K562 (cell line): Measurements from ENCODE around the gene ACTL6A. TPM values are rescaled to one million over a fixed set of nuclear protein-coding genes. Genes with fewer than 3 reads are reported as not detected.

ENCODE experiments used
- ATAC-seq: fragments of 200-7000 bp; cut with Tn5 transposase; 3 replicates; pipeline ENCODE4 v1.9.1; 2020; ENCODE audit warnings: moderate library complexity
- BruUV-seq: library from RNA; stranded (reverse); fragments of 400-500 nt; replicated peaks from 2 replicates; lab custom pipeline; 2021; lab: Mats Ljungman, UMichigan
- CTCF ChIA-PET: fragments of 300-600 bp; formaldehyde crosslinking; extraction: SDS; loops from one replicate; lab custom pipeline; 2021; ENCODE audit warnings: low intra/inter-chr PET ratio; lab: Yijun Ruan, JAX
- POLR2A ChIA-PET: fragments of 300-600, 350-650 bp; sonication (Branson Sonifier 250); formaldehyde crosslinking; extraction: SDS; loops from one replicate; lab custom pipeline; 2021; ENCODE audit warnings: antibody characterized with exemption, inconsistent platforms; lab: Yijun Ruan, JAX
- DNase-seq, 4 experiments: peaks; one replicate each; pipeline versions ENCODE4 v3.0.0 to v3.0.0-alpha.2; 2011 to 2018; ENCODE audit warnings: low spot score in 3 of 4, mixed read lengths in 3 of 4; ENCODE audit errors: extremely low read depth in 1 of 4
- FAIRE-seq: peaks from 2 replicates; lab custom pipeline; 2011; peaks lifted over from hg19 to GRCh38; lab: Jason Lieb, UNC
- H2AFZ ChIP-seq: 2 replicates; pipeline ENCODE4 v1.6.0; 2011; ENCODE audit warnings: low read depth, low read length, control low read depth, inconsistent platforms
- H3K27ac ChIP-seq: fragments of 200-600 bp; 3 replicates; pipeline ENCODE4 v1.8.0; 2011; ENCODE audit warnings: low read depth, mild to moderate bottlenecking, control low read depth, inconsistent platforms, low read length, moderate library complexity, mixed read lengths; ENCODE audit errors: extremely low read depth
- H3K27me3 ChIP-seq, 2 experiments: fragments of 300-600 bp in 1 of 2; 2 replicates in 1 of 2; 3 replicates in 1 of 2; pipeline versions ENCODE4 v1.6.0 to v1.8.0; 2011; ENCODE audit warnings: inconsistent platforms in 2 of 2, low read length in 2 of 2, mild to moderate bottlenecking in 1 of 2, mixed read lengths in 1 of 2, moderate library complexity in 1 of 2; ENCODE audit not compliant: control insufficient read depth in 2 of 2, insufficient read depth in 2 of 2
- H3K36me3 ChIP-seq: fragments of 300-600 bp; 3 replicates; pipeline ENCODE4 v1.8.0; 2011; ENCODE audit warnings: mild to moderate bottlenecking, low read length, inconsistent platforms; ENCODE audit not compliant: control insufficient read depth, insufficient read depth
- H3K4me1 ChIP-seq, 2 experiments: fragments of 200-600 bp in 1 of 2; replicated peaks in 1 of 2; 2 replicates in 1 of 2; 3 replicates in 1 of 2; pipeline versions ENCODE4 v1.5.1 to v1.8.0; 2011; ENCODE audit warnings: inconsistent platforms in 2 of 2, low read length in 2 of 2, mild to moderate bottlenecking in 1 of 2, mixed read lengths in 1 of 2, moderate library complexity in 1 of 2; ENCODE audit not compliant: control insufficient read depth in 2 of 2, insufficient read depth in 2 of 2
- H3K4me2 ChIP-seq: 2 replicates; pipeline ENCODE4 v1.6.1; 2011; ENCODE audit warnings: low read length, control low read depth, inconsistent platforms, mixed read lengths; ENCODE audit not compliant: insufficient read depth
- H3K4me3 ChIP-seq: fragments of 200-600 bp; sonication (generic), shearing (Covaris generic); 2 replicates; pipeline ENCODE4 v1.5.1; 2016; ENCODE audit warnings: control low read depth, inconsistent platforms
- H3K79me2 ChIP-seq: fragments of 200-600 bp; 3 replicates; pipeline ENCODE4 v1.8.0; 2011; ENCODE audit warnings: low read length, inconsistent platforms; ENCODE audit not compliant: control insufficient read depth, insufficient read depth
- H3K9ac ChIP-seq, 2 experiments: 2 replicates each; pipeline versions ENCODE4 v1.6.0 to v1.6.1; 2011; ENCODE audit warnings: low read depth in 2 of 2, low read length in 2 of 2, control low read depth in 1 of 2, inconsistent platforms in 1 of 2, mild to moderate bottlenecking in 1 of 2, mixed read lengths in 1 of 2; ENCODE audit not compliant: insufficient read depth in 1 of 2
- H3K9me1 ChIP-seq: one replicate; pipeline ENCODE4 v1.6.0; 2011; ENCODE audit warnings: inconsistent platforms, mild to moderate bottlenecking, low read length, moderate library complexity; ENCODE audit not compliant: control insufficient read depth, insufficient read depth
- H3K9me3 ChIP-seq: replicated peaks from 2 replicates; pipeline ENCODE4 v1.5.1; 2011; ENCODE audit warnings: low read depth, low read length, inconsistent platforms; ENCODE audit not compliant: control insufficient read depth, insufficient read depth
- H4K20me1 ChIP-seq: replicated peaks from 2 replicates; pipeline ENCODE4 v1.6.1; 2011; ENCODE audit warnings: low read length, inconsistent platforms, mixed read lengths; ENCODE audit not compliant: control insufficient read depth, insufficient read depth
- CBX2 ChIP-seq: fragments of 200-600 bp; sonication (generic); IDR thresholded peaks from one replicate; pipeline ENCODE4 v1.6.1; 2012; ENCODE audit warnings: mild to moderate bottlenecking, low read length, inconsistent platforms; ENCODE audit not compliant: insufficient read depth, poor library complexity, severe bottlenecking
- CEBPG ChIP-seq, 3 experiments: fragments of 200-800 bp in 1 of 3; sonication (Bioruptor generic) in 1 of 3; sonication (generic) in 1 of 3; formaldehyde crosslinking in 1 of 3; IDR thresholded peaks in 2 of 3; conservative IDR thresholded peaks in 1 of 3; 2 replicates each; pipeline versions ENCODE4 v1.6.1 to v1.8.0; 2016 to 2022; ENCODE audit warnings: missing compliant biosample characterization in 2 of 3, missing genetic modification characterization in 2 of 3, mild to moderate bottlenecking in 1 of 3, missing genetic modification reagents in 1 of 3
- ETV1 ChIP-seq: fragments of 450-650 bp; conservative IDR thresholded peaks from 2 replicates; pipeline ENCODE4 v1.6.1; 2016; ENCODE audit warnings: missing genetic modification characterization, control low read depth, low read depth, missing compliant biosample characterization
- FOXO4 ChIP-seq: fragments of 450-650 bp; formaldehyde crosslinking; IDR thresholded peaks from 2 replicates; pipeline ENCODE4 v1.4.0; 2020; ENCODE audit warnings: mild to moderate bottlenecking, moderate library complexity
- GABPA ChIP-seq: fragments of 200-800 bp; sonication (Bioruptor generic); conservative IDR thresholded peaks from 2 replicates; pipeline ENCODE4 v1.6.1; 2016; ENCODE audit warnings: low read depth, missing genetic modification characterization, missing compliant biosample characterization
- GABPB2 ChIP-seq: fragments of 250-450 bp; sonication (Bioruptor Pico); conservative IDR thresholded peaks from 2 replicates; pipeline ENCODE4 v1.5.1; 2021; ENCODE audit warnings: mild to moderate bottlenecking
- KDM1A ChIP-seq, 2 experiments: fragments of 450-650 bp; IDR thresholded peaks; 2 replicates each; pipeline ENCODE4 v1.6.1; 2016; ENCODE audit warnings: mild to moderate bottlenecking in 2 of 2
- NR3C1 ChIP-seq: sonication (generic); formaldehyde crosslinking; IDR thresholded peaks from 2 replicates; pipeline ENCODE4 v1.8.1; 2022; ENCODE audit warnings: missing genetic modification reagents
- ZNF324 ChIP-seq: fragments of 250-450 bp; sonication (Bioruptor Pico); IDR thresholded peaks from 2 replicates; pipeline ENCODE4 v1.4.0; 2020; ENCODE audit warnings: mild to moderate bottlenecking
- WGBS: fragments of 100-300 bp; shearing (Covaris generic); methylation state at CpG from one replicate; pipeline ENCODE4 v1.1.6; 2016; ENCODE audit warnings: low coverage, mixed read lengths; ENCODE audit not compliant: insufficient coverage; ENCODE audit errors: missing lambda C conversion rate; 5-methylcytosine and 5-hydroxymethylcytosine counted together
- in situ Hi-C: fragments of 300-500 bp; cut with MboI; formaldehyde crosslinking; loops from 4 replicates; pipeline ENCODE4 v1.15.0; 2018; ENCODE audit warnings: inconsistent platforms, mixed read lengths
- intact Hi-C: fragments of 100-400 bp; cut with micrococcal nuclease; formaldehyde crosslinking; loops from 2 replicates; pipeline ENCODE4 v1.14.2; 2022
- polyA plus RNA-seq, 8 experiments: library from polyadenylated mRNA; depleted of rRNA in 4 of 8; stranded (reverse) in 5 of 8; unstranded in 3 of 8; fragments of >200 nt; fragmentation: Nextera tagmentation in 2 of 8; fragmentation: Illumina TruSeq in 1 of 8; extraction: Ambion mirVana in 2 of 8; extraction: Trizol in 1 of 8; gene quantifications; 2 replicates each; pipeline versions ENCODE4 v1.2.1 to v1.2.3, GENCODE V29; 2011 to 2014; ENCODE audit warnings: inconsistent platforms in 1 of 8, missing spikeins in 1 of 8
- total RNA-seq, 7 experiments: library from RNA; depleted of rRNA in 6 of 7; stranded (reverse); fragments of >200 nt in 6 of 7; fragmentation: Illumina TruSeq in 2 of 7; extraction: Trizol in 2 of 7; gene quantifications; 2 replicates each; pipeline versions ENCODE4 v1.2.1 to v1.2.3, GENCODE V29; 2011 to 2021; ENCODE audit warnings: low replicate concordance in 1 of 7
- TF ChIP-seq, protein P1 (sequence below): sonication (generic); formaldehyde crosslinking; IDR thresholded peaks from 2 replicates; pipeline ENCODE4 v1.8.0; 2022; ENCODE audit warnings: mild to moderate bottlenecking, missing genetic modification reagents
- TF ChIP-seq, protein P2 (sequence below): sonication (generic); formaldehyde crosslinking; IDR thresholded peaks from 2 replicates; pipeline ENCODE4 v1.5.0; 2020; ENCODE audit warnings: missing genetic modification reagents
- TF ChIP-seq, protein P3 (sequence below): fragments of 250-450 bp; sonication (Bioruptor Pico); IDR thresholded peaks from 2 replicates; pipeline ENCODE4 v1.8.0; 2022; ENCODE audit warnings: moderate library complexity, mild to moderate bottlenecking, inconsistent platforms

The ACTL6A gene
- total and polyA plus RNA-seq, 9 of the 15 experiments (the other 6 are each of a cell fraction or from before 2014, with no cell fraction given): 107 to 243 (median 157) TPM

GRCh38 chr3:179526989-179527391 lies 35.7 kb upstream of the ACTL6A start:
- FAIRE-seq (no peak), DNase-seq (no peak), ATAC-seq (peak; percentile 51; the same call in 1 of the 3 replicates)
- Histone ChIP-seq H2AFZ (no peak overlapping the region; the same call in 1 of the 2 replicates), H3K27me3 (peaks cover 0 to 16% of the 10 kb centered on the region in 2 experiments), H3K9ac (no peak overlapping the region), H3K36me3 (no peaks in the 10 kb centered on the region), H4K20me1 (no peaks in the 10 kb centered on the region; the same call in 1 of the 2 replicates), H3K4me2 (no peak overlapping the region), H3K9me1 (no peaks in the 10 kb centered on the region), H3K9me3 (no peaks in the 10 kb centered on the region), H3K27ac (no peak overlapping the region), H3K79me2 (no peaks in the 10 kb centered on the region), H3K4me1 (no peaks in the 10 kb centered on the region), H3K4me3 (no peak overlapping the region)
- peak; percentile 67 for TF ChIP-seq ETV1 (tag)
- TF ChIP-seq, protein P1, sequence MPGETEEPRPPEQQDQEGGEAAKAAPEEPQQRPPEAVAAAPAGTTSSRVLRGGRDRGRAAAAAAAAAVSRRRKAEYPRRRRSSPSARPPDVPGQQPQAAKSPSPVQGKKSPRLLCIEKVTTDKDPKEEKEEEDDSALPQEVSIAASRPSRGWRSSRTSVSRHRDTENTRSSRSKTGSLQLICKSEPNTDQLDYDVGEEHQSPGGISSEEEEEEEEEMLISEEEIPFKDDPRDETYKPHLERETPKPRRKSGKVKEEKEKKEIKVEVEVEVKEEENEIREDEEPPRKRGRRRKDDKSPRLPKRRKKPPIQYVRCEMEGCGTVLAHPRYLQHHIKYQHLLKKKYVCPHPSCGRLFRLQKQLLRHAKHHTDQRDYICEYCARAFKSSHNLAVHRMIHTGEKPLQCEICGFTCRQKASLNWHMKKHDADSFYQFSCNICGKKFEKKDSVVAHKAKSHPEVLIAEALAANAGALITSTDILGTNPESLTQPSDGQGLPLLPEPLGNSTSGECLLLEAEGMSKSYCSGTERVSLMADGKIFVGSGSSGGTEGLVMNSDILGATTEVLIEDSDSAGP (CRISPR knock-in tag): no peak
- no peak for TF ChIP-seq ZNF324 (CRISPR knock-in tag)
- no peak for TF ChIP-seq KDM1A (IDR thresholded peaks at IDR 0.05)
- TF ChIP-seq CBX2: no peak
- TF ChIP-seq, protein P2, sequence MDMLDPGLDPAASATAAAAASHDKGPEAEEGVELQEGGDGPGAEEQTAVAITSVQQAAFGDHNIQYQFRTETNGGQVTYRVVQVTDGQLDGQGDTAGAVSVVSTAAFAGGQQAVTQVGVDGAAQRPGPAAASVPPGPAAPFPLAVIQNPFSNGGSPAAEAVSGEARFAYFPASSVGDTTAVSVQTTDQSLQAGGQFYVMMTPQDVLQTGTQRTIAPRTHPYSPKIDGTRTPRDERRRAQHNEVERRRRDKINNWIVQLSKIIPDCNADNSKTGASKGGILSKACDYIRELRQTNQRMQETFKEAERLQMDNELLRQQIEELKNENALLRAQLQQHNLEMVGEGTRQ (CRISPR knock-in tag): no peak
- no peak for TF ChIP-seq CEBPG (CRISPR knock-in tag; IDR thresholded peaks at IDR 0.05)
- TF ChIP-seq CEBPG (tag; conservative IDR thresholded peaks at IDR 0.05 in 1 of 2, IDR thresholded peaks at IDR 0.05 in 1 of 2): no peak
- TF ChIP-seq GABPB2 (CRISPR knock-in tag): no peak
- 0 out of 2 replicates have a peak, but pooled peaks have one; percentile 38 for TF ChIP-seq GABPA (tag)
- TF ChIP-seq FOXO4 (CRISPR knock-in tag): no peak
- TF ChIP-seq, protein P3, sequence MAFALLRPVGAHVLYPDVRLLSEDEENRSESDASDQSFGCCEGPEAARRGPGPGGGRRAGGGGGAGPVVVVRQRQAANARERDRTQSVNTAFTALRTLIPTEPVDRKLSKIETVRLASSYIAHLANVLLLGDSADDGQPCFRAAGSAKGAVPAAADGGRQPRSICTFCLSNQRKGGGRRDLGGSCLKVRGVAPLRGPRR: no peak
- TF ChIP-seq NR3C1: no peak
- in situ Hi-C loops: no loop called here
- 7% methylated on average over 3 of the region's 3 CpGs for WGBS
- ChIA-PET POLR2A (no interaction called here), CTCF (no interaction called here)
- intact Hi-C loops: no loop called here
- no TSS peak for BruUV-seq
